GM21528 (cell line): ENCODE measurements around the gene RPL5.

Experiments
- ATAC-seq: cut with Tn5 transposase; IDR thresholded peaks from one replicate; pipeline ENCODE4 v1.9.1; 2021; ENCODE audit warnings: mild to moderate bottlenecking, moderate library complexity; ENCODE audit not compliant: unreplicated experiment, low FRiP score

RPL5 gene

DNA sequence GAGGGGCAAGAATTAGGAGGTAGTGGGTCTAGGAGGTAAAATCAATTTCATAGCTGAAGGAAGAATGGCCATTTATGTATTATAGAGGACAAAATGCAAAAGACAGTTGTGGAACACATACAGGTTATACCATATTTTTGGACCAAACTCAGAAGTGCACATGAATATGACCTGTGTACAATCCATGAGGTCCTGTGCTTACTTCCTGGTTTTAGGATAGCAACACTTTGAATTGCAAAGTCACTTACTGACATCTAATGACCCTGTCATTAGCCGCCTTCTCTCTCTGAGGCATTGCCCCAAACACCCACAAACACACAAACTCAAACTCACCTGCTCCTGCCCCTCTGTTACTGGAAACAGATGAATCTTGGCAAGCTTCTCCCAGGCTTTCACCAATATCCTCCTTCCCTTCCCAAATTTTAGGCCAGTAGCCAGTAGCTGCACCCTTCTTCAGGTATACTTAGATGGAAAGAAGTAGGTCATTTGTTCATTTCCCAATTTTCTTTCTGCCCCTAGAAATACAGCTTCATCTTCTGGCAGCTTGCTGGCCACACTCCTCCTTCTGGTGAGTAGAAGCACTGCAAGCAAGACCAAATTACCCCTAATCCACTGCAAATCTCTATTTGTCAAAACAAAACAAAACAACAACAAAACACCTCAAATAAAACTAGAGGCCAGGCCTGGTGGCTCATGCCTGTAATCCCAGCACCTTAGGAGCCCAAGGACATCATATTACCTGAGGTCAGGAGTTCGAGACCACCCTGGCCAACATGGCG, 13.7 kb upstream of the RPL5 start:
- no peak for ATAC-seq

DNA sequence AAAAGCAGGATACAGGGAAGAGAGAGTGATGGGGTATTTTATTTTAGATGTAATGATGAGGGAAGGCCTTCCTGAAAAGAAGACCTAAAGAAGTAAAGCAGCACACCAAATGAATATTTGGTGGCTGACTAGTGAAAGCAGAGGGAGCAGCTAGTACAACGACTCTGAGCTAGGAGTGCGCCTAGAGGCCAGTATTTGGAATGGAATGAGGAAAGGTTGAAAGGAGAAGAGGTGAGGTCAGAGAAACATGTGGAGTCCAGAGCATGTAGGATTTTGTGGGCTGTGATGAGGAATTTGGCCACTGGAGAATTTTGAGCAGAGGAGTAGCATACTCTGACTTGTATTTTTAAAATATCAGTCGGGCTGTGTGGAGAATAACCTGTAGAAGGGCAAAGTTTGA, 11.8 kb upstream of the RPL5 start:
- no peak for ATAC-seq

DNA sequence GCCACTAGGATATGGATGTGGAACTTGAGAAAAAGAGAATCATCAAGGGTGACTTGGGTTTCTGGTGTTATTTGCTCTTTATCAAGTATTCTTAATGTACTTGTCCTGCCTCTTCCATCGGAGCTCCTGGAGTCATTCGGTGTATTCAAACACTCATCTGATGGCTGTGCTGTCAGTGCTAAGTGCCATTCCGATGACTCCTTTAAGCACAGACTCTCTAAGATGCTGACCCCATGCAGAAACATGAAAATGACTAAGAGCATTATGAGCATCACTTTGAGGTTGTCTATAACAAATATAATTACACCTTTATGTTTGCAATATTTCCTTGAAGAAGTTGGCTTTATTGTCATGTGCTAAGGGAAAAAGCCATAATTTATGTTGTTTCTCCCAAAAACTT, 11.3 kb upstream of the RPL5 start:
- no peak for ATAC-seq

DNA sequence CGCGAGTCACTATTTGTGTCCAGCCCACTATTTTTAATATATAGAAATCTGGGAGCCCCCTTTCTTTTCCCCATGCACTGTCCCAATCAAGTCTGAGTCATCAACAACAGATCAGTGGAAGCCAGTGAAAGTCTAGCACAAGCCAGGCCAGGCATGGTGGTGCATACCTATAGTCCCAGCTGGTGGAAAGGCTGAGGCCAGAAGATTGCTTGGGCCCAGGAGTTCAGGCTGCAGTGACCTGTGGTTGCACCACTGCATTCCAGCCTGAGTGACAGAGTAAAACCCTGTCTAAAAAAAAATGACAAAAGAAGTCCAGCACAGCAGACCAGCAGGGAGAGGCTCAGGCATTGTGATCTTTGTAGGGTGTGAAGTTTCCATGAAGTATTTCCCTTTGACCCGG, 9.0 kb upstream of the RPL5 start:
- ATAC-seq: no peak

DNA sequence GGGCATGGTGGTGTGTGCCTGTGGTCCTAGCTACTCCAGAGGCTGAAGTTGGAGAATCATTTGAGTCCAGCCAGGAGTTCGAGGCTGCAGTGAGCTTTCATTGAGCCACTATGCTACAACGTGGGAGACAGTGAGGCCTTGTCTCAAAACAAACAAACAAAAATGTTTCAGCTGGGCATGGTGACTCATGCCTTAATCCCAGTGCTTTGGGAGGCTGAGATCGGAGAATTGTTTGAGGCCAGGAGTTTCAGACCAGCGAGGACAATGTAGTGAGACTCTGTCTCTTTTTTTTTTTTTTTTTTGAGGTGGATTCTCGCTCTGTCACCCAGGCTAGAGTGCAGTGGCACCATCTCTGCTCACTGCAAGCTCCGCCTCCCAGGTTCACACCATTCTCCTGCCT, 5.0 kb upstream of the RPL5 start:
- no peak for ATAC-seq

DNA sequence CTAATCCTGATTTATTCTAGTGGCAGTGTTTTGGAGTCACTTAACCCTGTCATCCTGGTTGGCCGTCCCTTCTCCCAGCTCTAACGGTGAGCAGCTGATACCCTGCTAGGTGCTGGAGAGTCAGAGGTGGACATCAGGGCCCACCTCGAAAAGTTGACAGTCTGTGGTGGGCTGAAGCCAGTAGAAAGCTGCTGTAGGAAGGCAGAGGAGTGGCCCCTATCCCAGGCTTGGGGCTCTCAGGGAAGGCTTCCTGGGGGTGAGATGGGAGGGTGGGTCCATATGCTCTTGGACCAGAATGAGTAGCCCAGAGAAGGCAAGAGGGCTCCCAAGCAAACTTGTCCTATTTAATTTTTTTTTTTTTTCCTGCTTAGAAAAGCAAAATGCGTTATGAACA, 475 bp upstream of the RPL5 start:
- ATAC-seq: peak; percentile 4

DNA sequence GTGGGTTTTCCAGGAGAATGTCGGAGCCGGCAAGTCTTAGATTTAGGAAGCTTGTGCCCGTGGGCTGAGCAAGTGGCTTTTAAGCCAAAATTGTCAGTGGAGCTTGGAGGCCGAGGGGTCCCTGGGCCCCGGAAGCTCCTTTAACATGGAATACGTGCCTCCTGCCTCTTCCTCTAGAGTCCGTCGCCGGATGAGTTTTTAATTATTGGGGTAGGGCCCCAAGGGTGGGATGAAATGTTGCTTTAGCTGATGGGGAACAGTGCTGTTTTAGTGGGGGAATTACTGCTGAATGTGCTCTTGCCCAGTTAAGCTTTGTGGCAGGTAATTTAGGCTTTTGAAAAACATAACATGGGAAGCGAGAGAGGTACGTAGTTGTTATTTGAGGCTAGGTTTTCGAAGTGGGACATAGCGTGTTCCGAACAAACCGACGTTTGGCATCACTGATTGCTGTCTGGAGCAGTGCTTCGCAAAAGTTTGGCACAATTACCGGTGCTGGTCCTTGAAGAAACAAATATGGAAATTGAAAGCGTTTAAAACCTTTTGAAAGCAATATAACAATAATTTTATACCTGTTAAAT, 786 bp downstream of the RPL5 start:
- ATAC-seq: peak; percentile 7

DNA sequence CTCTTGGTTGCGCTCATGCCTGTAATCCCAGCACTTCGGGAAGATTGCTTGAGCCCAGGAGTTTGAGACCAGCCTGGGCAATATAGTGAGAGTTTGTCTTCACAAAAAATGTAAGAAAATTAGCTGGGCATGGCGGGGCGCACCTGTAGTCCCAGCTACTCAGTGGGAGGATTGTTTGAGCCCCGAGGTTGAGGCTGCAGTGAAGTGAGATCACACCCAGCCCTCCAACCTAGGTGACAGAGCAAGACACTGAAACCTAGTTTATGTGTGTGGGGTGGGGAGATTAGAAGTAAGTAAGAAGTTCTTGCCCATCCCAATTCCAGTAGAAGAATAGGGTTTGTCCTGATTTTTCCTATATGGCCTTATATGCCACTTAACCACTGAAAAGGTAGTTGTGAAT, 2.0 kb downstream of the RPL5 start:
- ATAC-seq: no peak

DNA sequence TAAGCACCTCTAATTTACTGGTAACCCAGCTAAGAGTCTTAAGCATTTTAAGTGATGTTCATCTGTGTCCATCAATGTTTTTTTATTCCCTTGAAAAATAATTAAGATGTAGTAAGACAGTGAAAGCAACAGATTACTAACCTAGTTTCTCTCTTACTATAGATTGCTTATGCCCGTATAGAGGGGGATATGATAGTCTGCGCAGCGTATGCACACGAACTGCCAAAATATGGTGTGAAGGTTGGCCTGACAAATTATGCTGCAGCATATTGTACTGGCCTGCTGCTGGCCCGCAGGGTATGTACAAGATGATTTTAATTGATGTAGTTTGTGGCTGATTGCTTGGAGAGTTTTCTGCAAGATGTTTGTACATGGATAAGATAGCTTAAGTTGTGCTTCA, 2.8 kb downstream of the RPL5 start:
- no peak for ATAC-seq

DNA sequence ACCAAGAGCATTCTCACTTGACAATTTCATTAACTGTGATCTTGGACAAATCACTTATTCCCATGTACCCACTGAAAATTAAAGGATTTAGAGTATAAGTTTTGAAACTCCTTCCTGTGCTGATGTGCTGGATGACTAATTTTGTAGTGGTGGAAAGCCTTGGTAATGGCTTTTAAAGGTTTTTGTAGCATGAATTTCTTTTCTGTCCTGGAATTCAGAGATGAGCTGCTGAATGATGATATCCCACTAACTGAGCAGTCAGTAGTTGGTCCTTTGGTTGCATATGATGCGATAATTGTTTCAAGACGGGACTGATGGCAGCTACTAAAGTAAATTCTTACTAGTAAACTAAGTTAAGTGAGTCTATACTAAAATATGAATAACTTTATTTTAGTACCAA, 5.2 kb downstream of the RPL5 start:
- ATAC-seq: no peak

DNA sequence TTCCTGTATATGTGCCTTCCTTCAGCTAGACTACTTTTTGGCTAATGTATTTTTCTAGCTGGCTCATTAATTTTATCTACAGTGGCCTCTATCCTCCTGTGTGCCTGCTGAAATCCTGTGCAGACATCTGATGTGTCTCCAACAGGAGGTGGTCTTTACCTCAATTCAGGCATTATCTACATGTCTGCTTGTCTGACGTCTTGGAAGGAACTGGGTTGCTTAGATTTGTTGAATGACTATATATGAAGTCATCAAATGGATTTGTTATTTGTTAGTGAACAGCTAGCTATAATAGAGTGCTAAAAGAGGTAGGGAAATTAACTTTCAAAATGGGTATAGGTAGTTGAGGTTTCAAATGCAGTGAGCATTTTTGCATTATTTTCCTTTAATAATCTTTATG, 6.7 kb downstream of the RPL5 start:
- no peak for ATAC-seq

DNA sequence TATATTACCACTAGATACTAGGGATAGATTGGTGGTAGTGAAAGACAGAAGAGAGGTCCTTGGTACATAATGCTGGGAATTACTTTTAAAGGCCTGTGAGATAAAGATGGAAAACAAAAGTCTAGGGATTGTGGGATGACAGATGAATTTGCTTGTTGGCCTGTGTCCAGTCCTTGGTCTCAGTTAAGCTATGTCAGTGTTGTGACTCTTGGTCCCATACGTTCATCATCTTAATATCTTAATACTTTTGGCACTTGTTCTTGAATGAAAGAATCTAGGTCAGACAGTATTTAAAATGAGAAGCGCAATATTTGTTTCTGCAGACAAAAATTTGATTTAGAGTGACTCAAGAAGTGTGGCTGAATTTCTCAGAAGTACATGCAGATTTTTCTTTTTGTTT, 7.6 kb downstream of the RPL5 start:
- no peak for ATAC-seq

DNA sequence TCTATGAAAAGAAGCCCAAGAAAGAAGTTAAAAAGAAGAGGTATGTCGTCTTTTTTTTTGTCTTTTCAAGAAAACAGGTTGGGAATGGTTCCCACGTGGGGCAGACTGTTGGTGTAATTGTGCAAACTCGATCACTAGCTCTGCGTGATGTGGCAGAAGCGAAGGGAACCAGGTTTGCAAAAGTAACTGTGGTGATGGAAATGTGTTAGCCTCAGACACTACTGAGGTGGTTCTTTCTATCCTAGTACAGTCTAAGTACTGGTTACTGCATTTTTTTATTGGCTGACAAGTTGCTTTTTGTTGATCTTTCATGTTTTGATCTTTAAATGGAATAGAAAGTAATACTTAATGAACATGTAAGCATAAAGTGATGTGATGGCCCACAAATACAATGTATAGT, 8.8 kb downstream of the RPL5 start:
- no peak for ATAC-seq

DNA sequence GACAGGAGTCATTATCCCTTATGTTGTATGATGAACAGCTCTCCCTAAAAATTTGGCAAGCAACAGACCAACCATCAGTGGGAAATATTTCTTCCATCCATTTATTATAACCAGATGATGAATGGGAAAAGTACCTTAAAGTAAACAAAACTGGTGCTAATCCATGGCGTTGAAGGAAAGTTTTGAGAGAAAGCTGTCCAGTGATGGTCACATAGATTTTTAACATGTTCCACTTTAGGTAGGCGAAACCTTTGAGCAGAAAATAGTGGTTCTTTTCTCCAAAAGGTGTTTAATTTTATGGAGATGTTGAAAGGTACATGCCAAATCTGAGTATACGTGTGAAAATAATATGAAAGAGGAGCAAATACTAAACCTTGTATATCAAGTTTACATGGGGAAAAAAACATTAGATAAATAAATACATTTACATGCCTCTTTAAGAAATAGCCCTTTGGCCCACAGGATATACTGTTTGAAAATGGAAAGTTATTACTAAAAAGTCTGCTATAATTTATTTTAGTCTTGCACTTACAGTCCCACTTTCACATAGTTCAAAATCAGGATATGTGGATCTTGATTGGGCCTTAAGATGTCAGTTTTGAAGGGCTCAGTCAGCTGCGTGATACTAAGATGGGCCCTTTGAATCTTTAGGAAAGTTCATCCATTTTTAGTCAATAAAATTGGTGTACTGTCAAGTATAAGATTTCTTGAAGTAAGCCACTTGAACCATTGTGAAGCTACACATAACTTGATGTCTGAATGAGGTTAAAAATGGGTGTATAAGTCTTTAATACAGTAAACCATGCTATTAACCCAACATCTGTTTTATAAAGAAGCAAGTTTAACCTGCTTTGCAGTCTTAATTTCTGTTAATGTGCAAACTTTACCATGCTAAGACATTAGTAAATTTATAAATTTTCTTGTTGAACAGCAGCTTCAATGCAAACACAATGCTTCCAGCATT, 10.5 kb downstream of the RPL5 start:
- ATAC-seq: no peak

DNA sequence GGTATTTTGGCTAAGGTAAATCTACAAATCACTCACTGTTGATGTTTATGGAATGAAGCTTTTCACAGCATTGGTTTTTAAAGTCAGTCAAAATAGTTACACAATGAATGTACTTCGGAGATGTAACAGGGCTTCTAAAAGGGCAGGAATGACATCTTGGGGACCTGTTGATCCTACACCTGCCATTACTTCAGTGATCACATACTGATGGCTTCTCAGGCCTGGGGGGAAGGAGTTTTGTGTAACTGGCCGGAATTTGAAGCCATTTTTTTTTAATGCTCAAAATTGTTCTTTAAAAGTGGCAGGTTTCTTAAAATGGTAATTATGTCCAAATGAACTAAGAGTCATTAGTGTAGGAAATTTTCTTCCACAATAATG, 11.2 kb downstream of the RPL5 start:
- no peak for ATAC-seq

DNA sequence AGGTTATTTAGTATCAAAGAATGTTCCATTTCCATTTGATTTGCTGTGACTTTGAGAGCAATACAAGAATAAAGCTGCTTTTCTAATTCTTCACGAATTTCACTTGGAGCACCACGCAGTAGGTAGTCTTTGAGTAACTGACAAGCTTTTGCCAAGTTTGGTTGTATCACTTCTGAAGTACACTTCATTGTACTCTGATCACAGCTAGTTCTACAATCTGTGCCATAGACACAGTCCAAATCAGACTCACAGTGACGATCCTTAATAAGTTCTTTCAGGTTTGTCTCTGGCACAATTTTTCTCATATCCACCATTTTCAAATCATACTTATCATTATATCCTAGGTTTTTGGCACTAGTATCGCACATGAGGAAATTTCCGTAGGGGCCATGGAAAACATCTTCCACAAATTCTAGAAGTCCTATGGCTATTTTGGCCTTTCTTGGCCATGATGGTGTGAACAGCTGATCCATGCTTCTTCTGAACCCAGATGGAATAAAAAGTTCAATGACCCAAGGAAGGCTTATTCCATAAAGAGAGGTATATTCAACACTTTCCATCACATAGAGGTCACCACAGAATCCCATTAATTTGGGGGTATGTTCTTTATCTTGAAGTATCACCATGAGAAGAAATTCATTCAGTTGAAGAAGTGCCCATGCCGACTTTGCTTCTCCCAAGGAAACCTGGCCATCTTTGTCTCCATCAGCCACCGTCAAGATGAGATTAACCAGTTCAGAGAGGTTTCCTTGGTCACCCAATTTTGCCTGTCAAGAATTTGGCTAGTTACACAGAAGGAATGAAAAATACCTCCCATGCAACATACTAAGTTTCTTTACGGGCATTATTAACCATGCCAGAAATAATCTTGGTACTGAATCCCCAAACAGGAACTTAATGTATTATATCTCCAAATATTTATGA, 11.9 kb downstream of the RPL5 start:
- no peak for ATAC-seq

DNA sequence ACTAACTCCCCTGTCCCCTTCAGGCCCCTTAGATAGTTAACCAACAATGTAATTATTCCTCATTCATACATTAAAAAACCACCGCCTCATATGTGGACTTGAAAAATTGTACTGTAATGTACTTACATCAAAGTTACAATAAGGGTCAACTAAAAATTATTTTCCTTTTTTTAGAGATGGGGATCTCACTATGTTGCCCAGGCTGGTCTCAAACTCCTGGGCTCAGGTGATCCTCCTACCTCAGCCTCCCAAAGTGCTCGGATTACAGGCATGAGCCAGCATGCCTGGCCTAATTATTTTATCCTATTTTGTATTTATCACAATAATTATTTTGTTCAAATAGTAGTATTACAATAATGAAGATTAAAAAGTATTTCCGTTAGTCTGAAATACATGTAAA, 12.6 kb downstream of the RPL5 start:
- no peak for ATAC-seq

DNA sequence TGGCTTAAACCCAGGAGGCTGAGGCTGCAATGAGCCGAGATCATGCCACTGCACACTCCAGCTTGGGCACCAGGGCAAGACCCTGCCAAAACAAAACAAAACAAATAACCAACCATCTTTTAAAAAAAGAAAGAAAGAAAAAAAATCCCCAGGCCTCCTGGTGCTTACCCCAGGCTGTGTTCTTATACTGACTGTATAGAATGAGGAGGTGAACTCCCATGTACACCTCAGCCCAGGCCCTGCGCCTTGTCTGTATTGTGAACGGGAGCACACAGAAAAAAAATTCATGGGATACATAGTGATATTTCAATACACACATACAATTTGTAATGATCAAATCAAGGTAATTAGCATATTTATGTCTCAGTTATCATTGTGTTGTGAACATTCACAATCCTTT, 14.1 kb downstream of the RPL5 start:
- no peak for ATAC-seq

DNA sequence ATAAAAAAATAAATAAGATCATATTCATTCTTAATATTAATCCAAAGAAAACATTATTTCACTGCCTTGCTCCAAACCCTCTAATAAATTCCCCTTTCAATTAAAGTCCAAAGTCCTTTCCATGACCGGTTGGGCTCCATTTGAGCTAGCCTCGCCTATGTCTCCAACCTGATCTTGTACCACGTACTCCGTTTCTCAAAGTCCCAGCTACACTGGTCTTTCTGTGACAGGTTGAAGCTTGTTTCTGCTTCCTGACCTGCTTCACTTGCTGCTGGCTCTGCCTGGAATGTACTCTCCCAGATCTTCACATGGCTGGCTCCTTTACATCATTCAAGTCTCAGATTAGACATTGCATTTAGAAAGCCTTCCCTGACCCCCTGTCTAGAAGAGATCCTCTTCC, 16.4 kb downstream of the RPL5 start:
- no peak for ATAC-seq

DNA sequence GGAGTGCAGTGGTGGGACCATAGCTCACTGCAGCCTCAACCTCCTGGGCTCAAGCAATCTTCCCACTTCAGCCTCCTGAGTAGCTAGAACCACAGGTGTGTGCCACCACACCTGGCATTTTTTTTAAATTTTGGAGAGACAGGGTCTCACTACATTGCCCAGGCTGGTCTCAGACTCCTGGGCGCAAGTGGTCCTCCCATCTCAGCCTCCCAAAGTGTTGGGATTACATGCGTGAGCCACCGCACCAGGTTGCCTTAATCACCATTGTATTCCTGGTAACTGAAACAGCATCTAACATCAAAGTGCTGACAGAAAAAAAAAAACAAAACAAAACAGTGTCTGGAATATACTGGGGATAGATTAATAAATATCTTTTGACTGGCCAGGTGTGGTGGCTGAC, 18.2 kb downstream of the RPL5 start:
- no peak for ATAC-seq

DNA sequence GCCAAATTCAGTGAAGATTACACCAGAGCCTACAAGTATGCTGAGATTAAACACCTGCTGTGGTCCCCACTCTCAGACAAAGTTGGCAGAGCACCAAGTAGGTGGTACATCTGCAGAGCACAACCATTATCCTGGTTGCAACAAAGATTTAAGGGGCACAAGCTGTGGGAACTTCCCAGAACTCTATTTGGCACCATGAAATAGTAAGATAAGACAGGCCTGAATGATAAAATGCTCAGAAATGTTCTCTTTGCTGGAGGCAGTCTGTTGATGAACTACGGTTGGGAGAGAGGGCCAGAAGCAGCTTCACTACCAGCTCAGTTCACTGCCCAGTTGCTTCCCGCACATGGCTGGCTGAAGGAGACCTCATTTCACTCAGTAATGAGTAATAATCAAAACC, 19.9 kb downstream of the RPL5 start:
- ATAC-seq: no peak
